RWPE2 (cell line): ENCODE measurements around the gene CREB3L2.

ENCODE experiments used
- ATAC-seq: fragments of 200-7000 bp; cut with Tn5 transposase; 3 replicates; pipeline ENCODE4 v1.9.1; 2021; ENCODE audit warnings: low read depth
- DNase-seq: peaks from one replicate; pipeline ENCODE4 v3.0.0-alpha.2; 2020; ENCODE audit warnings: low spot score
- H3K27ac ChIP-seq: fragments of 450-650 bp; 2 replicates; pipeline ENCODE4 v1.5.1; 2017; ENCODE audit warnings: mild to moderate bottlenecking; ENCODE audit not compliant: poor library complexity, severe bottlenecking
- H3K27me3 ChIP-seq: fragments of 250-450 bp; sonication (Bioruptor Pico); 2 replicates; pipeline ENCODE4 v1.5.1; 2021; ENCODE audit warnings: mild to moderate bottlenecking, moderate library complexity; ENCODE audit not compliant: insufficient read depth, poor library complexity, severe bottlenecking
- H3K36me3 ChIP-seq: fragments of 250-450 bp; sonication (Bioruptor Pico); 2 replicates; pipeline ENCODE4 v1.5.1; 2020; ENCODE audit warnings: low read depth, mild to moderate bottlenecking, moderate library complexity
- H3K4me1 ChIP-seq: fragments of 250-450 bp; sonication (Bioruptor Pico); 2 replicates; pipeline ENCODE4 v1.5.1; 2021; ENCODE audit warnings: mild to moderate bottlenecking, moderate library complexity; ENCODE audit not compliant: insufficient read depth, poor library complexity, severe bottlenecking
- H3K4me3 ChIP-seq: fragments of 250-450 bp; sonication (Bioruptor Pico); 2 replicates; pipeline ENCODE4 v1.5.1; 2021; ENCODE audit warnings: mild to moderate bottlenecking, moderate library complexity; ENCODE audit not compliant: severe bottlenecking
- H3K9me3 ChIP-seq: fragments of 250-450 bp; sonication (Bioruptor Pico); 2 replicates; pipeline ENCODE4 v1.5.1; 2021; ENCODE audit warnings: mild to moderate bottlenecking, moderate library complexity; ENCODE audit not compliant: severe bottlenecking
- CTCF ChIP-seq: fragments of 450-650 bp; IDR thresholded peaks from one replicate; pipeline ENCODE4 v1.5.1; 2017; ENCODE audit warnings: mild to moderate bottlenecking, moderate library complexity; ENCODE audit not compliant: poor library complexity, severe bottlenecking

Gene CREB3L2

GRCh38 chr7:137967143-137968018 is 34.5 kb downstream of the CREB3L2 start:
- peak overlapping the region; percentile 51 for H3K27ac ChIP-seq
- ATAC-seq = peak; percentile 76
- no peak for DNase-seq

GRCh38 chr7:137966641-137967142 is 35.2 kb downstream of the CREB3L2 start:
- H3K4me3 ChIP-seq = no peak overlapping the region
- H3K36me3 ChIP-seq = peaks cover 11% of the 10 kb centered on the region
- ATAC-seq = no peak
- DNase-seq = no peak
- no peaks in the 10 kb centered on the region for H3K27me3 ChIP-seq
- peak overlapping the region; percentile 51 for H3K27ac ChIP-seq
- H3K4me1 ChIP-seq = peaks cover 36% of the 10 kb centered on the region
- H3K9me3 ChIP-seq = no peaks in the 10 kb centered on the region
- no peak for TF ChIP-seq CTCF

More at GRCh38 chr7:137967143-137968018, 34.5 kb downstream of the CREB3L2 start:
- no peaks in the 10 kb centered on the region for H3K9me3 ChIP-seq
- peaks cover 11% of the 10 kb centered on the region for H3K36me3 ChIP-seq
- no peaks in the 10 kb centered on the region for H3K27me3 ChIP-seq
- H3K4me1 ChIP-seq = peaks cover 35% of the 10 kb centered on the region
- no peak for TF ChIP-seq CTCF
- H3K4me3 ChIP-seq = no peak overlapping the region

- H3K4me1 ChIP-seq = peaks cover 39% of the 10 kb centered on the region
- H3K9me3 ChIP-seq = no peaks in the 10 kb centered on the region
- H3K4me3 ChIP-seq = no peak overlapping the region
- DNase-seq (no peak), ATAC-seq (no peak)
- peak overlapping the region; percentile 51 for H3K27ac ChIP-seq
- no peaks in the 10 kb centered on the region for H3K27me3 ChIP-seq
- H3K36me3 ChIP-seq = peaks cover 11% of the 10 kb centered on the region
- TF ChIP-seq CTCF = peak; percentile 21
Observed at GRCh38 chr7:137965942-137966640, 35.8 kb downstream of the CREB3L2 start.

GRCh38 chr7:137964824-137965545 is 36.9 kb downstream of the CREB3L2 start:
- Histone ChIP-seq H3K36me3 (peaks cover 13% of the 10 kb centered on the region), H3K27ac (no peak overlapping the region), H3K27me3 (no peaks in the 10 kb centered on the region), H3K9me3 (no peaks in the 10 kb centered on the region), H3K4me3 (no peak overlapping the region), H3K4me1 (peaks cover 28% of the 10 kb centered on the region)
- ATAC-seq = no peak
- no peak for DNase-seq
- no peak for TF ChIP-seq CTCF
